Panc1 (cell line): ENCODE results near the gene SNRNP48. TPM values are rescaled to one million over a fixed set of nuclear protein-coding genes. Genes with fewer than 3 reads are reported as not detected.

ENCODE experiments used
- ATAC-seq: fragments of 200-7000 bp; cut with Tn5 transposase; 2 replicates; pipeline ENCODE4 v1.9.1; 2020; ENCODE audit warnings: mild to moderate bottlenecking, moderate library complexity
- Bru-seq: library from RNA; stranded (reverse); fragments of 400-500 nt; gene quantifications from one replicate; lab custom pipeline; 2021; lab: Mats Ljungman, UMichigan
- BruChase-seq, 2 experiments: library from RNA; stranded (reverse); fragments of 400-500 nt; gene quantifications; one replicate each; lab custom pipeline; 2021; lab: Mats Ljungman, UMichigan
- BruUV-seq: library from RNA; stranded (reverse); fragments of 400-500 nt; replicated peaks from 2 replicates; lab custom pipeline; 2021; lab: Mats Ljungman, UMichigan
- CTCF ChIA-PET: fragments of 300-600 bp; sonication (Branson Sonifier 250); formaldehyde crosslinking; loops from one replicate; lab custom pipeline; 2022; ENCODE audit warnings: antibody characterized with exemption; lab: Charles Lee
- POLR2A ChIA-PET: fragments of 300-600 bp; sonication (Branson Sonifier 250); formaldehyde crosslinking; loops from one replicate; lab custom pipeline; 2022; ENCODE audit warnings: antibody characterized with exemption; lab: Charles Lee
- DNase-seq: peaks from one replicate; pipeline ENCODE4 v3.0.0-alpha.2; 2010; ENCODE audit warnings: low read depth, low spot score
- H3K27ac ChIP-seq: 2 replicates; pipeline ENCODE4 v1.5.1; 2011; ENCODE audit warnings: mild to moderate bottlenecking, low read length, inconsistent platforms
- H3K27me3 ChIP-seq: fragments of 200-500 bp; sonication (Bioruptor generic); 2 replicates; pipeline ENCODE4 v1.6.0; 2014; ENCODE audit warnings: low read length, inconsistent platforms; ENCODE audit not compliant: control insufficient read depth, insufficient read depth
- H3K36me3 ChIP-seq: fragments of 200-500 bp; sonication (Bioruptor generic); 2 replicates; pipeline ENCODE4 v1.5.1; 2014; ENCODE audit warnings: inconsistent platforms, mild to moderate bottlenecking, low read length, moderate library complexity; ENCODE audit not compliant: control insufficient read depth, insufficient read depth
- H3K4me1 ChIP-seq: 2 replicates; pipeline ENCODE4 v1.5.1; 2011; ENCODE audit warnings: inconsistent platforms, mild to moderate bottlenecking, low read length, moderate library complexity; ENCODE audit not compliant: control insufficient read depth, insufficient read depth
- H3K4me3 ChIP-seq, 2 experiments: 2 replicates each; pipeline ENCODE4 v1.5.1; 2011 to 2012; ENCODE audit warnings: low read depth in 2 of 2, low read length in 2 of 2, mild to moderate bottlenecking in 2 of 2, inconsistent platforms in 1 of 2, moderate library complexity in 1 of 2
- H3K9me3 ChIP-seq: fragments of 200-500 bp; sonication (Bioruptor generic); 2 replicates; pipeline ENCODE4 v1.5.1; 2014; ENCODE audit warnings: low read depth, mild to moderate bottlenecking, inconsistent platforms, low read length, moderate library complexity; ENCODE audit not compliant: control insufficient read depth, insufficient read depth
- CTCF ChIP-seq: fragments of 450-650 bp; IDR thresholded peaks from 2 replicates; pipeline ENCODE4 v1.5.1; 2017; ENCODE audit warnings: mild to moderate bottlenecking
- POLR2AphosphoS5 ChIP-seq: IDR thresholded peaks from 2 replicates; pipeline ENCODE4 v1.6.1; 2012; ENCODE audit warnings: mild to moderate bottlenecking, low read depth, low read length, moderate library complexity
- REST ChIP-seq, 2 experiments: IDR thresholded peaks; 2 replicates each; pipeline ENCODE4 v1.6.1; 2011 to 2012; ENCODE audit warnings: low read depth in 2 of 2, control low read depth in 1 of 2, low read length in 1 of 2, mild to moderate bottlenecking in 1 of 2, moderate library complexity in 1 of 2; ENCODE audit not compliant: insufficient read depth in 1 of 2
- SIN3A ChIP-seq: IDR thresholded peaks from 2 replicates; pipeline ENCODE4 v1.6.1; 2012; ENCODE audit warnings: low read depth, mild to moderate bottlenecking, low read length, moderate library complexity, borderline replicate concordance; ENCODE audit not compliant: insufficient read depth
- TCF7L2 ChIP-seq: IDR thresholded peaks from 2 replicates; pipeline ENCODE4 v1.6.1; 2011; ENCODE audit warnings: mild to moderate bottlenecking, low read depth, low read length, inconsistent platforms
- in situ Hi-C: cut with HindIII; loops from 2 replicates; pipeline ENCODE4 v1.10.0; 2016; ENCODE audit warnings: low sequenced_read_pairs, low pct_unique_long_range_greater_than_20kb
- intact Hi-C: fragments of 100-400 bp; cut with micrococcal nuclease; formaldehyde crosslinking; loops from one replicate; pipeline ENCODE4 v1.10.0; 2022; ENCODE audit not compliant: unreplicated experiment
- long read RNA-seq: library from polyadenylated mRNA; unstranded; transcript quantifications from one replicate; pipeline ENCODE4 v2.0.0, GENCODE V29; 2021; ENCODE audit not compliant: unreplicated experiment
- polyA plus RNA-seq: library from polyadenylated mRNA; unstranded; fragments of >200 nt; gene quantifications from one replicate; pipeline ENCODE4 v1.2.1, GENCODE V29; 2012; ENCODE audit warnings: missing spikeins; ENCODE audit not compliant: insufficient read length
- total RNA-seq: library from RNA; stranded (reverse); gene quantifications from one replicate; pipeline ENCODE4 v1.2.1, GENCODE V29; 2021; ENCODE audit not compliant: unreplicated experiment

Gene SNRNP48
- total RNA-seq, result 10.7 TPM
- polyA plus RNA-seq, result 5.6 TPM
- Bru-seq, nascent RNA, result percentile 75 among the genes with signal in this experiment
- percentile 81 among the genes with signal in this experiment for BruChase-seq, experiment 1, labeled RNA remaining after a 2-hour chase
- BruChase-seq, experiment 2, labeled RNA remaining after a 6-hour chase, result percentile 85 among the genes with signal in this experiment
- long read RNA-seq, full-length matches to known transcripts, result 3 of 10 reads
- long read RNA-seq, partial matches to known transcripts, result 5 of 10 reads
- long read RNA-seq, other reads (novel, unspliced or antisense), result 2 of 10 reads

- in situ Hi-C loops (no loop called here), intact Hi-C loops (no loop called here)
- POLR2A ChIA-PET, result interaction anchor here (0.6 to 0.7 kb wide), 2 partner anchors 82 to 122 kb away, joined by 3 to 4 read pairs; no protein-coding TSS in a partner anchor
- CTCF ChIA-PET, result interaction anchor here (0.6 kb wide), 1 partner anchor 255 kb away, joined by 4 read pairs; no protein-coding TSS in a partner anchor
- peaks cover 8% of the 10 kb centered on the region for H3K4me1 ChIP-seq
- no peaks in the 10 kb centered on the region for H3K9me3 ChIP-seq
- peak within 1 kb of the TSS; percentile 76 to 94 for H3K4me3 ChIP-seq
- H3K36me3 ChIP-seq, result peaks cover 16% of the 10 kb centered on the region
- DNase-seq (peak; percentile 58), ATAC-seq (peak; percentile 100)
- TF ChIP-seq POLR2AphosphoS5 (peak; percentile 93), CTCF (no peak)
- no peaks in the 10 kb centered on the region; the same call in 1 of the 2 replicates for H3K27me3 ChIP-seq
- BruUV-seq, result no TSS peak
- H3K27ac ChIP-seq, result peak within 1 kb of the TSS; percentile 91
These were observed at the start of gene SNRNP48 for GRCh38 chr6:7589949-7590917. Gene SNRNP48 (plus strand): TSS chr6:7590198. CDS start chr6:7590258, 60 bp downstream.

- TF ChIP-seq POLR2AphosphoS5 (no peak), REST (IDR thresholded peaks at IDR 0.05; ENCODE audit: insufficient read depth in 1 of 2, low read depth in 2 of 2, low read length in 1 of 2) (no peak), SIN3A (no peak), TCF7L2 (no peak), CTCF (no peak)
- H3K9me3 ChIP-seq, result no peaks in the 10 kb centered on the region
- peaks cover 2% of the 10 kb centered on the region; the same call in 1 of the 2 replicates for H3K36me3 ChIP-seq
- POLR2A ChIA-PET, result no interaction called here
- DNase-seq (no peak), ATAC-seq (no peak)
- intact Hi-C loops, result no loop called here
- in situ Hi-C loops, result no loop called here
- H3K27ac ChIP-seq, result no peak overlapping the region; the same call in 1 of the 2 replicates
- BruUV-seq, result TSS peak; percentile 78
- H3K27me3 ChIP-seq, result peaks cover 31% of the 10 kb centered on the region
- peaks cover 4% of the 10 kb centered on the region for H3K4me1 ChIP-seq
- peak overlapping the region; percentile 50 to 51; a peak in 3 of 4 replicates for H3K4me3 ChIP-seq
- CTCF ChIA-PET, result no interaction called here
These were observed 49.4 kb upstream of the SNRNP48 start for GRCh38 chr6:7540595-7540994.
